GM12864 (cell line): ENCODE results near the gene PDIA6.
"Not testable (repeated sequence)": the region's sequence is repeated elsewhere in the genome, so short reads cannot be mapped to it uniquely, and the experiment has no call there.

Experiments used
- DNase-seq: peaks from one replicate; pipeline ENCODE4 v3.0.0-alpha.2; 2011; ENCODE audit warnings: low read depth
- H3K4me3 ChIP-seq: 2 replicates; pipeline ENCODE4 v1.5.1; 2011; ENCODE audit warnings: mild to moderate bottlenecking, low read depth, low read length, control low read depth
- CTCF ChIP-seq: IDR thresholded peaks from 2 replicates; pipeline ENCODE4 v1.5.1; 2011; ENCODE audit warnings: low read depth, mild to moderate bottlenecking, moderate library complexity, low read length, control low read depth, inconsistent platforms; ENCODE audit errors: missing control alignments

Gene PDIA6

GRCh38 chr2:10826625-10827024 lies 14.0 kb upstream of the PDIA6 start:
- no peak for TF ChIP-seq CTCF
- no peak overlapping the region for H3K4me3 ChIP-seq
- no peak for DNase-seq

- DNase-seq = no peak
- no peak overlapping the region for H3K4me3 ChIP-seq
- no peak for TF ChIP-seq CTCF
Observed at GRCh38 chr2:10826026-10826425, 13.4 kb upstream of the PDIA6 start.

DNA sequence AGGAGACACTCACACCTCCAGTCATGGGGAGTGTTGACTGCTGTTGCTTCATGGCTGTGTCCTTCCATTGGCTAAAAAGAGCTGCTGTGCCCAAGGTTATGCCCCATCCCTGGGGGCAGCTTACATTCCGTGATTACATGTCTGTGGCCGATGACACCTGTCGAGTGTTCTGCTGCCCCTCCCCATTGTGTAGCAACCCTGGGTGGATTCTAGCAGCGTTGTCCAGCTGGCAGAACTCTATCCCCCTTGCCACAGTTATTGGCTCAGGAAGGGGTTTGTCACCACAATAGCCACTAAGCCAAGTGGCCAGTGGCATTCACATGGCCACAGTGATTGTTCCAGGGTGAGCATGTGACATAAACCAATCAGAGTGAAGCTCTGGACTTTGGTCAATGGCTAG lies 11.6 kb upstream of the PDIA6 start:
- TF ChIP-seq CTCF = no peak
- DNase-seq = no peak
- H3K4me3 ChIP-seq = no peak overlapping the region

DNA sequence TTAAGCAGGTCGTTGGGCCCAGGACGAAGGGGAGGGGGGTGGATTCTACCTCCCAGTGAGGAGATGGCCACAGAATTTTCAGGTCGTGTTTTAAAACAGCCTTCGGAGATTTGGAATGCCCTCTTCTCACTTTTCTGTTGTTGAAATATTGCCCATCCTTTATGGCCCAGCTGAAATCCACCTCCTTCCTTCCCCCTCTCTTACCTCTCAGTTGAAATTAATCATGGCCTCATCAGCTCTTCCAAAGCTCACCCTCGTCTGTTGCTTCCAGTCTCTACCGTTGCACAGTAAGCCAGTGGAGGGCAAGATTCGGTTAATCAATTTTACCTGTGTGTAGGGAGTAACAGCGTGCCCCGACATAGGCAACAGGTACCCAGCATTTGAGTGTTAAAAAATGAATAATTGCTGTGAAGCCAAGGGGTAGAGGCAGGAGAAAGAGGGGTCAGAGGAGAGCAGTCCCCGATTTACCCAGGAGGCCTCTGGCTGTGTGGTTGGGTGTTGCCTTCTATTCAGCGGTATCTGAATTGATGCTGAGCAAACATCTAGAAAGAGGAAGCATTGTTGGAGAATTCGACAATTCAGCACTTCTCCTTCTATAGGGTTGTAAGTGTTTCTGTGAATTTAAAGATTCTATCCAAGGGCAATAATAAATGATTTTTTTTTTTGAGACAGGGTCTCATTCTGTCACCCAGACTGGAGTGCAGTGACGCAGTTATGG lies 8.6 kb upstream of the PDIA6 start:
- H3K4me3 ChIP-seq = no peak overlapping the region
- TF ChIP-seq CTCF = no peak
- no peak for DNase-seq

DNA sequence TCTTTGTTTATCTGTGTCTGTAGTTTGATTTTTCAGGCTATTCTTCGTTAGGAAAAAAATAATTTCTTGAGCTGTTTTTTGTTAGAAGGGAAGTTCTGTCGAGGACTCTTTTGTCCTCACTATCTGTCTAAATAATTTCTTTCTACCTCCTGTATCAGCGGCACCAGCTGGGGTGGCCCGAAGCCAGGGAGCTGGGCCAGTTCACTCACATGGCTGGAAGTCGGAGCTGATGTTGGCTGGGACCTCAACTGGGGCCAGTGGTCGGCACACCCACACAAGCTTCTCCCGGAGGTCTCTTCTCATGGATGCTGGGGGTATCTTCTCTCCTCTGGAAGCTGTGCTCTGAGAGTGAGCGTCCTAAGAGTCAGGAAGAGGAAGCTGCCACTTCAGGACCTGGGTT lies 8.0 kb upstream of the PDIA6 start:
- no peak for DNase-seq
- H3K4me3 ChIP-seq = no peak overlapping the region
- TF ChIP-seq CTCF = no peak

DNA sequence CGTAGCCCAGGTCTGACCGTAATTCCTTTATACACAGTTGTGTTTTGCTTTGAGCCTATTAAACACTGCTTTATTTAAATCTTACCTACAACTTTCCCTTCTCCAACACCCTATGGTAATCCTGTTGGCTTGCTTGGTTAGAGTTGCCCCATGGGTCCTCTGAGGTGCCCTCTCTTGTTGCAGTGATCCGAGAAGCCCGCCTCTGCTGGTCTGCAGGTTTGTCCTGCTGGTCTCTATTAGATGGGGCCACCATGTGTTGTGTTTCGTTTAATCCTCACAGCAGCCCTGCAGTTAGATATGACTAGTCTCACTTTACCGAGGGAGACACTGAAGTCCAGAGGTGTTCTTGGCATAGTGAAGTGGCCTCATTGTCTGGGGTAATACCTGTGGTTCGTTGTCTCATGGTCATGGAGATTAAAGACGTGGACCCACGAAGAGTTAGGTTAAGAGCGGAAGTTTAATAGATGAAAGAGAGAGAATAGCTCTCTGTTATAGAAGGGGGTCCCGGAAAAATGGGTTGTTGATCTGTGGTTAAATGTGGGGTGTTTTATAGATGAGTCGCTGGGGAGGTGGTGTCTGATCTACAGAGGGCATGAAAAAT lies 7.2 kb upstream of the PDIA6 start:
- DNase-seq = no peak
- no peak for TF ChIP-seq CTCF
- H3K4me3 ChIP-seq = no peak overlapping the region

- no peak overlapping the region for H3K4me3 ChIP-seq
- no peak for TF ChIP-seq CTCF
- DNase-seq = no peak
Observed at GRCh38 chr2:10818984-10819383, 6.4 kb upstream of the PDIA6 start.

GRCh38 chr2:10818305-10818704 lies 5.7 kb upstream of the PDIA6 start:
- not testable (repeated sequence) for DNase-seq

More at GRCh38 chr2:10818305-10818704, 5.7 kb upstream of the PDIA6 start:
- H3K4me3 ChIP-seq = not testable (repeated sequence)
